ENCODE data around the gene RFX4. TPM values are rescaled to one million over a fixed set of nuclear protein-coding genes. Genes with fewer than 3 reads are reported as not detected.

Gene RFX4
- total and polyA plus RNA-seq, 4 experiments from 2014 or later = not detected

- no peak for DNase-seq
- Mint-ChIP-seq H3K27me3 (peaks cover 2 to 3% of the 10 kb centered on the region in 2 donors), H3K4me3 (no peak overlapping the region), H3K36me3 (no peaks in the 10 kb centered on the region), H3K4me1 (no peaks in the 10 kb centered on the region), H3K9me3 (peaks cover 0 to 4% (median 0%) of the 10 kb centered on the region in 8 donors), H3K27ac (no peak overlapping the region)
- no peaks in the 10 kb centered on the region for H3K27me3 ChIP-seq (ENCODE audit: insufficient read depth, low read length)
- H3K4me1 ChIP-seq (ENCODE audit: insufficient read depth, low read length) = no peaks in the 10 kb centered on the region
- ChIA-PET POLR2A (ENCODE audit: partially characterized antibody) (no interaction called here), CTCF (ENCODE audit: partially characterized antibody) (no interaction called here)
- H3K36me3 ChIP-seq (ENCODE audit: insufficient read depth, low read length) = no peaks in the 10 kb centered on the region
- H3K4me3 ChIP-seq (ENCODE audit: low read length in 2 of 2) = no peak overlapping the region
- H3K27ac ChIP-seq (ENCODE audit: low read depth, low read length) = no peak overlapping the region
- intact Hi-C loops (cut with micrococcal nuclease) = no loop called here
- H3K9me3 ChIP-seq (ENCODE audit: control insufficient read depth in 1 of 2, low read length in 2 of 2) = no peaks in the 10 kb centered on the region
Measured at GRCh38 chr12:106712768-106713167, 130.0 kb downstream of the RFX4 start.

- peaks cover 0 to 4% (median 0%) of the 10 kb centered on the region in 8 donors for H3K9me3 Mint-ChIP-seq
- H3K36me3 Mint-ChIP-seq = no peaks in the 10 kb centered on the region
- Histone ChIP-seq H3K36me3 (ENCODE audit: insufficient read depth, low read length) (no peaks in the 10 kb centered on the region), H3K4me1 (ENCODE audit: insufficient read depth, low read length) (no peaks in the 10 kb centered on the region), H3K27me3 (ENCODE audit: insufficient read depth, low read length) (no peaks in the 10 kb centered on the region), H3K4me3 (ENCODE audit: low read length in 2 of 2) (no peak overlapping the region), H3K9me3 (ENCODE audit: control insufficient read depth in 1 of 2, low read length in 2 of 2) (no peaks in the 10 kb centered on the region), H3K27ac (ENCODE audit: low read depth, low read length) (no peak overlapping the region)
- ChIA-PET POLR2A (ENCODE audit: partially characterized antibody) (no interaction called here), CTCF (ENCODE audit: partially characterized antibody) (no interaction called here)
- DNase-seq = no peak
- H3K4me3 Mint-ChIP-seq = no peak overlapping the region
- intact Hi-C loops (cut with micrococcal nuclease) = no loop called here
- no peak overlapping the region for H3K27ac Mint-ChIP-seq
- H3K27me3 Mint-ChIP-seq = peaks cover 2 to 6% of the 10 kb centered on the region in 2 donors
- H3K4me1 Mint-ChIP-seq = no peaks in the 10 kb centered on the region
Measured at GRCh38 chr12:106714926-106715325, 132.1 kb downstream of the RFX4 start.

GRCh38 chr12:106715582-106715981 lies 132.8 kb downstream of the RFX4 start:
- Histone ChIP-seq H3K9me3 (ENCODE audit: control insufficient read depth in 1 of 2, low read length in 2 of 2) (no peaks in the 10 kb centered on the region), H3K27ac (ENCODE audit: low read depth, low read length) (no peak overlapping the region), H3K36me3 (ENCODE audit: insufficient read depth, low read length) (no peaks in the 10 kb centered on the region), H3K27me3 (ENCODE audit: insufficient read depth, low read length) (no peaks in the 10 kb centered on the region), H3K4me3 (ENCODE audit: low read length in 2 of 2) (no peak overlapping the region), H3K4me1 (ENCODE audit: insufficient read depth, low read length) (no peaks in the 10 kb centered on the region)
- DNase-seq = no peak
- Mint-ChIP-seq H3K27me3 (peaks cover 2 to 6% of the 10 kb centered on the region in 2 donors), H3K27ac (no peak overlapping the region), H3K4me3 (no peak overlapping the region), H3K36me3 (no peaks in the 10 kb centered on the region), H3K4me1 (no peaks in the 10 kb centered on the region), H3K9me3 (peaks cover 0 to 4% (median 0%) of the 10 kb centered on the region in 8 donors)
- CTCF ChIA-PET (ENCODE audit: partially characterized antibody) = no interaction called here
- intact Hi-C loops (cut with micrococcal nuclease) = no loop called here
- POLR2A ChIA-PET (ENCODE audit: partially characterized antibody) = no interaction called here

- Histone ChIP-seq H3K27me3 (ENCODE audit: insufficient read depth, low read length) (no peaks in the 10 kb centered on the region), H3K9me3 (ENCODE audit: control insufficient read depth in 1 of 2, low read length in 2 of 2) (no peaks in the 10 kb centered on the region), H3K4me1 (ENCODE audit: insufficient read depth, low read length) (no peaks in the 10 kb centered on the region), H3K27ac (ENCODE audit: low read depth, low read length) (no peak overlapping the region), H3K4me3 (ENCODE audit: low read length in 2 of 2) (no peak overlapping the region), H3K36me3 (ENCODE audit: insufficient read depth, low read length) (no peaks in the 10 kb centered on the region)
- CTCF ChIA-PET (ENCODE audit: partially characterized antibody) = interaction anchor here (1.3 kb wide), 1 partner anchor 124 kb away, joined by 3 read pairs; no protein-coding TSS in a partner anchor
- POLR2A ChIA-PET (ENCODE audit: partially characterized antibody) = no interaction called here
- Mint-ChIP-seq H3K4me1 (peaks cover 0 to 9% (median 6%) of the 10 kb centered on the region in 4 donors), H3K9me3 (peaks cover 0 to 4% (median 0%) of the 10 kb centered on the region in 8 donors), H3K36me3 (no peaks in the 10 kb centered on the region), H3K27ac (no peak overlapping the region), H3K4me3 (no peak overlapping the region), H3K27me3 (peaks cover 0 to 5% of the 10 kb centered on the region in 2 donors)
- no peak for DNase-seq
- intact Hi-C loops (cut with micrococcal nuclease) = no loop called here
Measured at GRCh38 chr12:106717673-106718072, 134.9 kb downstream of the RFX4 start.

GRCh38 chr12:106719879-106720278 lies 137.1 kb downstream of the RFX4 start:
- Histone ChIP-seq H3K9me3 (ENCODE audit: control insufficient read depth in 1 of 2, low read length in 2 of 2) (no peaks in the 10 kb centered on the region), H3K4me1 (ENCODE audit: insufficient read depth, low read length) (no peaks in the 10 kb centered on the region), H3K36me3 (ENCODE audit: insufficient read depth, low read length) (no peaks in the 10 kb centered on the region), H3K27me3 (ENCODE audit: insufficient read depth, low read length) (no peaks in the 10 kb centered on the region), H3K27ac (ENCODE audit: low read depth, low read length) (no peak overlapping the region), H3K4me3 (ENCODE audit: low read length in 2 of 2) (no peak overlapping the region)
- H3K4me1 Mint-ChIP-seq = peaks cover 0 to 14% (median 6%) of the 10 kb centered on the region in 4 donors
- no peak overlapping the region for H3K4me3 Mint-ChIP-seq
- ChIA-PET CTCF (ENCODE audit: partially characterized antibody) (interaction anchor here (1.1 kb wide), 1 partner anchor 122 kb away, joined by 4 read pairs; no protein-coding TSS in a partner anchor), POLR2A (ENCODE audit: partially characterized antibody) (no interaction called here)
- H3K27ac Mint-ChIP-seq = no peak overlapping the region
- H3K9me3 Mint-ChIP-seq = peaks cover 0 to 3% (median 0%) of the 10 kb centered on the region in 8 donors
- peaks cover 0 to 5% of the 10 kb centered on the region in 2 donors for H3K27me3 Mint-ChIP-seq
- DNase-seq = no peak
- intact Hi-C loops (cut with micrococcal nuclease) = no loop called here
- no peaks in the 10 kb centered on the region for H3K36me3 Mint-ChIP-seq

GRCh38 chr12:106720696-106721095 lies 137.9 kb downstream of the RFX4 start:
- Mint-ChIP-seq H3K36me3 (no peaks in the 10 kb centered on the region), H3K9me3 (peaks cover 0 to 4% (median 0%) of the 10 kb centered on the region in 8 donors)
- CTCF ChIA-PET (ENCODE audit: partially characterized antibody) = no interaction called here

GRCh38 chr12:106721915-106722314 lies 139.1 kb downstream of the RFX4 start:
- no peaks in the 10 kb centered on the region for H3K9me3 ChIP-seq (ENCODE audit: control insufficient read depth in 1 of 2, low read length in 2 of 2)
- intact Hi-C loops (cut with micrococcal nuclease) = no loop called here
- no peak overlapping the region for H3K27ac ChIP-seq (ENCODE audit: low read depth, low read length)
- ChIA-PET POLR2A (ENCODE audit: partially characterized antibody) (no interaction called here), CTCF (ENCODE audit: partially characterized antibody) (interaction anchor here (1.2 kb wide), 1 partner anchor 120 kb away, joined by 3 read pairs; no protein-coding TSS in a partner anchor)
- no peak overlapping the region for H3K27ac Mint-ChIP-seq
- peaks cover 0 to 4% of the 10 kb centered on the region in 2 donors for H3K27me3 Mint-ChIP-seq
- H3K4me3 ChIP-seq (ENCODE audit: low read length in 2 of 2) = no peak overlapping the region
- H3K9me3 Mint-ChIP-seq = peaks cover 0 to 2% (median 0%) of the 10 kb centered on the region in 8 donors
- peaks cover 0 to 14% (median 6%) of the 10 kb centered on the region in 4 donors for H3K4me1 Mint-ChIP-seq
- no peaks in the 10 kb centered on the region for H3K36me3 Mint-ChIP-seq
- H3K27me3 ChIP-seq (ENCODE audit: insufficient read depth, low read length) = no peaks in the 10 kb centered on the region
- H3K4me3 Mint-ChIP-seq = no peak overlapping the region
- H3K36me3 ChIP-seq (ENCODE audit: insufficient read depth, low read length) = no peaks in the 10 kb centered on the region
- H3K4me1 ChIP-seq (ENCODE audit: insufficient read depth, low read length) = no peaks in the 10 kb centered on the region
- no peak for DNase-seq

More at GRCh38 chr12:106720696-106721095, 137.9 kb downstream of the RFX4 start:
- Histone ChIP-seq H3K4me3 (ENCODE audit: low read length in 2 of 2) (no peak overlapping the region), H3K4me1 (ENCODE audit: insufficient read depth, low read length) (no peaks in the 10 kb centered on the region), H3K27ac (ENCODE audit: low read depth, low read length) (no peak overlapping the region), H3K36me3 (ENCODE audit: insufficient read depth, low read length) (no peaks in the 10 kb centered on the region), H3K9me3 (ENCODE audit: control insufficient read depth in 1 of 2, low read length in 2 of 2) (no peaks in the 10 kb centered on the region), H3K27me3 (ENCODE audit: insufficient read depth, low read length) (no peaks in the 10 kb centered on the region)
- no peak overlapping the region for H3K4me3 Mint-ChIP-seq
- DNase-seq = no peak
- POLR2A ChIA-PET (ENCODE audit: partially characterized antibody) = no interaction called here
- intact Hi-C loops (cut with micrococcal nuclease) = no loop called here
- H3K27me3 Mint-ChIP-seq = peaks cover 0 to 5% of the 10 kb centered on the region in 2 donors
- no peak overlapping the region for H3K27ac Mint-ChIP-seq
- H3K4me1 Mint-ChIP-seq = peaks cover 0 to 14% (median 6%) of the 10 kb centered on the region in 4 donors

Measured in CD4-positive, alpha-beta memory T cell (primary cell).